NT2/D1 (cell line): ENCODE data around the gene PRKAR2B.

ENCODE experiments used
- SUZ12 ChIP-seq: IDR thresholded peaks from 2 replicates; pipeline ENCODE4 v1.6.1; 2011; ENCODE audit not compliant: insufficient read length, insufficient read depth; ENCODE audit errors: extremely low read depth
- YY1 ChIP-seq: IDR thresholded peaks from 2 replicates; pipeline ENCODE4 v1.6.1; 2011; ENCODE audit not compliant: insufficient read length, insufficient read depth

DNA sequence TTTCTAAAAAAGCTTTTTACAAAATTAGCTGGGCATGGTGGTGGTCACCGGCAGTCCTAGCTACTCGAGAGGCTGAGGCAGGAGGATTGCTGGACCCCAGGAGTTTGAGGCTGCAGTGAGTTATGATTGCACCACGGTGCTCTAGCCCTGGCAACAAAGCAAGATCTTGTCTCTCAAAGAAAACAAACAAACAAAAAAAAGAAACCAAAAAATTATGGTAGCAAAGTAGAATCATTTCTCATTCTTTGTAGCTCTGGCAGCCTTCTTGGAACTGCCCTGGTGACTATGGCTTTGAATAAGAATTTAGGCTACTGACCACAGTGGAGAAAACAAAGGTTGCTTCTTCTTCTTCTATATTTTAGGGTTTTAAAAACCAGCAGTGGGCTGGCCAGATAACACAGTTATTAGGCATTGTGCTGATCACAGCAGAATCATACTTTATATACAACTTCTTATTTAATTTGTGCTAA, 41.9 kb upstream of the PRKAR2B start:
- TF ChIP-seq YY1 (no peak), SUZ12 (no peak)
